KBM-7 (cell line): ENCODE measurements around the gene JKAMP.
A peak's percentile ranks its signal among the peaks of the same experiment; 100 is the strongest.

Source experiments
- DNase-seq: peaks from one replicate; pipeline ENCODE4 v3.0.0-alpha.2; 2015
- in situ Hi-C: fragments of 300-500 bp; cut with MboI; formaldehyde crosslinking; loops from 2 replicates; pipeline ENCODE4 v1.14.3; 2020; ENCODE audit warnings: low sequenced_read_pairs, low pct_unique_long_range_greater_than_20kb, mixed read lengths

Gene JKAMP

DNA sequence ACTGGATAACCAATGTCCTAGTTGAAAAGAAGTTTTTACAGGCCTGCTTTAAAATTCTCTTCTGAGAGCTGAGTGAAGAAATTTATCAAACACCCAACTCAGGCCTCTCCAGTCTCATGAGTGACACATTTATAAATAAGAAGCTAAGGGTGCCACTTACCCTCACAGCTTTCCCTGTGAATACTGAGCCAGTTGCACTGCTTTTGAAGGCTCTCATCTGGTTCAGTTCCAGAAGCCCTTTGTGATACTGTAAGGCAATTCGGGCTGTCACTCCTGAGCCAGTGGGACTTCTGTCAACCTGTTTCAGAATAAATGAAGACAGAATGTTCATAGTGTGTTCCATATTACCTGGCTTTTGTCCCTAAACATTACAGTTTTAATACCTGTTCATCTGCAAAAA lies 8.6 kb upstream of the JKAMP start:
- in situ Hi-C loops, result no loop called here

DNA sequence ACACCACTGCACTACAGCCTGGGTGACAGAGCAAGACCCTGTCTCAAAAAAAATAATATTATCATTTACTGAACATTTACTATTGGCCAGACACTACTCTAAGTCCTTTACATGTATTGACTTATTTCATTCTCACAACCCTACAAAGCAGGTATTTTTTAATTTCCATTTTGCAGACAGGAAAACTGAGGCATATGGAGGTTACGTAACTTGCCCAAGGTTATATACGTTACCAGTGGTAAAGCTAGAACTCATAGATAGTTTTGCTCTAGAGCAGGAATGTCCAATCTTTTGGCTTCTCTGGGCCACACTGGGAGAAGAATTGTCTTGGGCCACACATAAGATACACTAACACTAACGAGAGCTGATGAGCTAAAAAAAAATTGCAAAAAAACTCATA lies 5.8 kb upstream of the JKAMP start:
- in situ Hi-C loops, result no loop called here
- no peak for DNase-seq

More for the DNA sequence above, 8.6 kb upstream of the JKAMP start:
- DNase-seq, result no peak

DNA sequence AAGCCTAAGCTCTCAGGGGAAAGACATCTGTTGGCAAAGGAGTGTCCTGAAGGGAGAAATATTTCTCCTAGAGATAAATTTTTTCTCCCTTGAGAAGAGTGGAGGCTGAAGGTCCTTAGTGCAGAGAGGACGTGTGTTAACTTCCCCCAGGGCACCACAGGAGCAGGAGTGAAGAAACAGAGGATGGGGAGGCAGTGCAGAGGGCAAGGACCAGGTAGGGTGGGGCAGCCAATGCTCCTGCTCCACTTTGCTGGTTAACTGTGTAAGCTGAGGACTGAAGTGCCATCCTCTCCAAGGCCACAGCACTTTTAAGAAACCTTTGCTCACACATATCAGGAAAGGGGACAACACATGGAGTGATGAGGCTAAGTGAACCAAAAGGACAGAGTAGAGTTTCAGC lies 4.2 kb upstream of the JKAMP start:
- in situ Hi-C loops, result no loop called here
- no peak for DNase-seq

DNA sequence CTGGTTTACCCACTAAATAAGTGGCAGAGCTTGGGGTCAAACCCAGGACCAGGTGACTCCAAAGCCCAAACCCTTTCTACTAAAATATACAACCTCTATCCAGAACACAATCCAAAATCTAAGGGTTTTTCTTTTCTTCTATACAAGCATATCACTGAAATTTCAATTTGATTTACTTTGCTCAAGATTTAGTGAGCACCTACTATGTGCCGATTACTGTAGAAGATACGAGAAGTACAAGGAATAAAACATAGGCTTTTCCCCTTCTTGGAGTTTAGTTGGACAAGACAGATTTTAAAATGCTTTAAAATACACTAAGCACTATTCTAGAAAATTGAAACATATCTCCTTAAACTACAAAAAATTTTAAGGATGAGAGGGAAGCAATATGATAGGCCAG lies 2.9 kb upstream of the JKAMP start:
- in situ Hi-C loops, result no loop called here
- DNase-seq, result no peak

DNA sequence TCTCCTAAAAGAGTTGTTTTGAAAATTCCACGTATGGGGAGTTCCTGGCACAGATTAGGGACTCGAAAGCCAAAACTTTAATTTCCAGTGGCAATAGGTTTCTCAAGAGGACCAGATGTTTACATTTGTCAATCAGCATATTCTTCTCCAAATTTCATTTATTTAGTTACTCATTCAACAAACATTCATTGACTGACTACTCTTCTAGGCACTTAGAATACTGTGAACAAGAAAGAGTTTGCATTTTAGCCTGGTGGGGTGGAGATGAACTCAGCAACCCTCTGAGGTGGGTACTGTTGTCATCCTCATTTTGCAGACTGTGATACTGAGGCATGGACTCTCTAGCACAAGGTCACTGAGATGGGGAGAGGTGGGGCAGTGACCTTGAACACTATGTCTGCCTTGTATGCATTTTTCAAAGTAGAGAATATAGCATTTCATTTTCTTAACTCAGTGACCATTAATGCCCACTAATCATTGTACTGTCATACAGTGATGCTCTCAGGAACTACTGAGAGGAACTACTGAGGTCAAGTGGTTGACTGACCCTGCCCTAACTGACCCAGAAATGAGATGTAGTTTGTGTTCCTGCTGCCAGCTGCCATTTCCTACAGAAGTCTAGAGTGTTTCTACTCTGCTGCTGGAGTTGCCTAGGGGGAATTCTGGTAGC lies 2.3 kb upstream of the JKAMP start:
- in situ Hi-C loops, result no loop called here
- no peak for DNase-seq

DNA sequence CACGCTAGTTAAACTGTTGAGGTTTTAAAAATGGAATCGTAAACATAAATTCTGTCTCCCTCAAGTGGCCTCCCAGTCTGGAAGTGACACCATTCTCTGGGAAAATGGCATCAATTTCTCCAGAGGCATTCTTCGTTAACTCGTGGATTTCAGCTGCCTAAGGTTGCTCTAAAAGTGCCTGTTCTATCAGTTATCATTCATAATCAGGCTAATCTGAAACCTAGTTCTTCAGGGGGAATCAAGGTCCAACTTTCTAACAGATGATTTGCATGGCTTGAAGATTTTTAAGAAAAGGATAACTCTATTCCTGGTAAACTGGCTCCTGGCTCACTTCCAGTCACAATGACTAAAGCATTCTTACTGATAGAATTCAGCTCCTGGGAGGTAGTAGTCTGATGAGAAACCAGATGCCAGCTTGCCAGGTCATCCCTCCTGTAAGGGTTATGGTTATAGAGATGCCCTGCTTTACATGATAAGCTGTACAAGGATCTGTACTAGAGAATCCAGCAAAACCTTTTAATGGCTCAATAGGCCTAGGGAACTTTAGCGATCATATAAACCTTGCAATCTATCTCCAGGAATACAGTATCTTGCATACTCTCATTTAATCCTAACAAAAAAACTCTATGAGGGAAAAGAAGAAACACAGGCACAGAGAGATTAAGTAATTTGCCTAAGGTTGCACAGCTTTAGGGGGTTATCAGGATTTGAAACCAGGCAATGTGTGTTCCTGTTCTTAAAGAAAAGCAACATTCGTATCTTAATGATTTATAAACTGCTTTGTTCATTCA lies 1.6 kb upstream of the JKAMP start:
- no peak for DNase-seq
- in situ Hi-C loops, result no loop called here

DNA sequence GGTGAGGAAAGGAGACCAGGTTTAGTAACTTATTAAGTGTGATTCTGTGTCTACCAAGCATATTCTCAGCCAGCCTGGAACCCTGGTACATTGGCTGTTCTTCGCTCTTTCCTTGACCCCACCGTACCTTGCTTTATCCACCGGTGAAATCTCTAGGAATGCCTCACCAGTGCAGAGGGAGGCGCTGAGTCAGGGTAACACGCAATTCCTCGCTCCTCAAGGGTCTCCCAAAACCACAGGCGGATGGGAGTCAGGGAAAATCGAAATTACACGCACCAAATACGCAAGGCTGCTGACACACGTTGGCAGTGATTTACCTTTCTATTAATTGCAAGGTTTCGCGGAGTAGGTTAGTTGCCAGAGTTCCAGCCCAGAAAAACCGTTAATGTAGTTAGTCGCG lies 954 bp upstream of the JKAMP start:
- DNase-seq, result no peak
- in situ Hi-C loops, result no loop called here

DNA sequence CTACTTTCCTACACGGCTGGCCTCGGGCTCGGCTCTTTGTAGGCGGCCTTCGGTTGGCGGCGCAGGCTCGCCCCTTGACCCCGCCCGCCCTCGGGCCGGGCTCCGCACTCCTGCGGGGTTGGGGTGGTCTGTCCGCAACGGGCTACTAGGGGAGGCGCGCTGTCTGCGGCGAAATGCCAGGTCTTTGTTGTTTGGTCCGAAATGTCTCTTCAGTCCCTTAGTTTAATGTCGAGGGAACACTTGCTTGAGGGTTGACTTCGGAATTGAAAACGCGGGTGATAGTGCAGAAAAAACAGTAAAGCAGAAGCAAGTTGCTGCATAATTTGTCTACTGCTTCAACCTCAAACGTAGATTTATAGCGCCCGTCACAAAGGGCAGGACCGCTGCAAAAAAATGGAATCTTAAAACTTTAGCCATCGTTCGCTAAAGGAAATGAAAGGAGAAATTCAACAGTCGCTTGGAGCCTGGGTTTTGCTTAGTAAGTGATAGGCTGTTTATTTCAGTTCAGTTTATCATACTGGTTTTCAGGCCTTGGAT lies 390 bp downstream of the JKAMP start:
- in situ Hi-C loops, result no loop called here
- no peak for DNase-seq

DNA sequence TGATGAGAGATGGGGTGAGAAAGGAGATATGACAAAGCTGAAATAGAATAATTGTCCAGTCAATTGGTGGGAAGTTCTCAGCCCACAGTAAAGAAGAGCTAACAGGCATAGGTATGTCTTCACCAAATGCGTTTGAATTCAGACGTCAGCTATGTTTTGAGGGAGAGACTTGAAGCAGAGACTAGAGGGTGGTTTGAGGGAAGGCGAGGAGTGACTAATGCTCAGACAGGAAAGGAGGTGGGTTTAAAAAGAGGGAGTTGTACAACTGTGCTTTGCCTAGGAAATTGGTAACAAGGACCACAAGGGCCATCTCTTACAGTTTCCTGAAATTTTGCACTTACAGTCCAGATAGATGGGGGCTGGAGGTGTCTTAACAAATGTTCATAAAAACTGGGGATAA lies 6.4 kb downstream of the JKAMP start:
- in situ Hi-C loops, result no loop called here
- no peak for DNase-seq

DNA sequence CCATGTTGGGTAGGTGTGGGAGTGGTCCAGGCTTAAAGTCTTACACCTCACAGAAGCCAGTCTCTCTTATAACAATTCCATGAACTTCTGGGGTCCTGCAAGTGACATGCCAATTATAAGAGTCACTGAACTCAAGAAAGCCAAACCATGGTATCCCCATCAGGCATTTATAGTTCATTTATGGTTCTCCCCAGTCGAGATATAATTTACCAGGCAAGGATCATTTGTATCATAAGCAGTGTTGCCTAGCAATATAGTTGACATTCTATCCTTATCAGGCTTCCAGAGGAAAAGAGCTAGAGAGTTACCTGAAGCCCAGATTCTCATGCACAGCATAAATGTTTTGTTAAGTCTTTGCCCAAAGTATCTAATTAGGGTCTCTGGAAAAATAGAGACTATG lies 8.1 kb downstream of the JKAMP start:
- DNase-seq, result no peak
- in situ Hi-C loops, result no loop called here

DNA sequence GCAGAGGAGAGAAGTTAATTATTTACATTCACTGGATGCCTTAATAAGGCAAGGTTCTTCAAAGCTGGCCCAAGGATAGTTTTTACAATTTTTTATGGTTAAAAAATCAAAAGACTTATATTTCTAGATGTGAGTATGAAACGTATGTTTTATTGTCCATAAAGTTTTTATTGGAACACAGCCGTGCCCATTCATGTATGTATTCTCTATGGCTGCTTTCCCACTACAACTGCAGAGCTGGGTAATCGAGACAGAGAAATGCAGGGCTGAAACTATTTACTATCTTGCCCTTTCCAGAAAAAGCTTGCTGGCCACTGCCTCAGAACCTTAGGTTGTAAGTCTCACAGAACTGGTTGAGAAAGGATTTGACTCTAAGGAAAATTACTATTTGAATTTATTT lies 16.4 kb downstream of the JKAMP start:
- DNase-seq, result no peak
- in situ Hi-C loops, result no loop called here

DNA sequence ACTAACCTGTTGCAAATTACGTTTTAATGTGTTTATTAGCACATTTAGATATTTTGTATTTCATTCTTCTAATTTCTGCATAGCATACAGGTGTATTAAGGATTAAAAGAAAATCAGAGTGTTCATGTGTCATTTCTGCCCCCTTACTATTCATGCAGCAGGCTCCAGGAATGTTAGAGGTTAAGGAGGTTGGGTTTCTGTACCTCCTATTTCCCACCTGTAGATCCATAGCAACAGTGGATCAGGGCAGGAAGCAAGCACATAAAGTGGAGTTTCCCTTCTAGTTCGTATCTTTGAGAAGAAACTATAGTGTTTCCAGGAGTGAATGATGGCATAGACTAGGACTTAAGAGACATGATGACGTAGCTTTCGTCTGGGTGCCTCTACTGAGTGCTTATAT lies 18.9 kb downstream of the JKAMP start:
- in situ Hi-C loops, result no loop called here
- no peak for DNase-seq

DNA sequence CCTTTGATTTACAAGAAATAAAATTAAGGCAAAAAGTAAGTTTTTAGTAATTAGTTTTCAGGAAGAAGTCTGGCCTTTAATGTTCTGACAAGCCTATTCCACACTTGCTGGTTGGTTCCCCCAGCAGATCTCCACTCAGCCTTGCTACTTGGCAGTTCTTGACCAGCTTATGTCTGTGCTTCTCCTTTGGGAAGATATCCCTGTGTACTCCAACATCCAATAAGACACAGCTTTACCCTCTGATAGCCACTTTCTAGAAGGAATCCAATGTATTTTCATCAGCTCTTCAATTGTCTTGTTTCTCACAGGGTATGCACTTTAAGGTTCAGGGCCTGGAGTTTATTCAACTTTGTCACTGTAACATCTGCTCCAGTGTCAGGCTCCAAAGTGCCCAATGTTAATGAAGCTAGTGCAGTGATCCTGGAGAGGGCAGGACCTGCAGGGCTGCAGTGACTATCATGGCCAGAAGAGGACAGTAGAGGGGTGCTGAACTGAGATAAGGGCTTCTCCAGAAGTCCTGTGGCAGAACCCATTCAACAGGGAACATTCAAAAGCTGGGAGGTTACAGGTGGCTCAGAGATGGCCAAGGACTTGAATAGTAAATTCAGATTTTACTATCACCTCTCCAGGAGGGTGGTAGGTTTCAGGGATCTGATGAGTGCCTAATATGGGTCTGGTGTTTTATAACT lies 22.9 kb downstream of the JKAMP start:
- DNase-seq, result peak; percentile 73
- in situ Hi-C loops, result no loop called here

DNA sequence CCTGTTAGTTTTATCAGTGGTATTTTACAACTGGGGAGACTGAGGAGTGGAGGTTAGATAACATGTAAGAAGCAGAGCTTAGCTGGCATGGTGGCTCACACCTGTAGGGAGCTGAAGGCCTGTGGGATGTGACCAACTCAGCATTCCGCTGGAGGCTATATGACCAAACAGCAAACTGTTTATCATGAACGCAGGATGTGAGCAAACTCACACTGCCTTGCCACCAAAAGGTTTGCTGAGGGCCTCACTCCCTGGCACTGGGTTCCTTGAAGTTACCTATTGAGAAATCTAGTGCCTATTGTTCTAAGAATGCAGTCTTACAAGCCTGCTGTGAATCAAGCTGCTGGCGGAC lies 23.4 kb downstream of the JKAMP start:
- in situ Hi-C loops, result no loop called here
- DNase-seq, result no peak

DNA sequence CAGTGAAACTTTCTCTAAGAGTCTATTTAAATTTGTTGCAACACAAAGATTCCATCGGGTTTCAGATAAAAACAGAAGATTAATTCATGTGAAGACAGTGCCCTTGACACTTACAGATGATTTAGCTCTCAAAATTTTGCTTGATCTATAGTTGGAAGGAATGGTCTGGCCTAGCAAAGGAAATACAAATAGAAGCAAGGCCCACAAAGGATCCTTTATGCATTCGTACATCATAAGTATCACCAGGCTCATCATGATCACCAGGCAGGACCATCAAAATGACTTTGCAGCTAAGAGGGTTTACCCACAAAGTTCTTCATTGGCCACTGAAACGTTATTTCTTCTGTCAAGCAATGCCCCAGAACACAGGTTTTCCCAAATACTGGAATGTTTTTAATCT lies 24.8 kb downstream of the JKAMP start:
- in situ Hi-C loops, result no loop called here
- no peak for DNase-seq

DNA sequence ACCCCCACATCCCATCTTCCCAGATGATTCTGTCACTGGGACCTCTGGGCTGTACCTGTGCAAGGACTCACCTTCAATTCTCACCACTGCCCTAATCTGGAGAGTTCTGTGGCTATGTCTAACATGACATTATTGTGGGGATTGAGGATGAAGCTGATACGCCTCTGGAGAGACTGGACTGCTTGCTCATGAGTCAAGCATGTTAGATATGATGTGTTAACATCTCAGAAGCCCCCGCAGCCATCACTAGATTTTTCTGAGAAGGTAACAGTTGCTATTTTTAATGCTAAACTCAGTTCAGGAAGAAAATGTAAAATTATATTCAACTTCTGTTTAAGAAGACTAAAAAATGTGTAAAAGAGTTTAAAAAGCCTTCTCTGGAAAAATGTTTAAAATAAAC lies 25.7 kb downstream of the JKAMP start:
- no peak for DNase-seq
- in situ Hi-C loops, result no loop called here

DNA sequence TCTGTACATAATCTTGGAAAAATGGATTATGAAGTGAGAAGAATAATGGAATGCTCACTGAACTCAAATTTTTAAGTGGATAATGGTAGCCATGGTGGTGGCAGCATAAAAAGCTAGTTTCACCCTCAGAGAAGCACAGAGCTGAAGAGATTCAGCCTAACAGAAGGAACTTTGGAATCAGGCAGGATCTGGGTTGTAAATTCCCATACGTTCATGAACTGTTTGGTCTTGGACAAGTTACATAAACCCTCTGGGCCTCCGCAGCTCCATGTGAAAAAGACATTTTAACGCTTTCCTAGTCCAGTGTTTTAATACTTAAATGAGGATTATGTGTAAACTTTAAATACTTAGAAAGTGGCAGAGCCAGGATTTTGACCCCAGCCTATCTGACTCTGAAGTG lies 26.6 kb downstream of the JKAMP start:
- in situ Hi-C loops, result no loop called here
- DNase-seq, result no peak

DNA sequence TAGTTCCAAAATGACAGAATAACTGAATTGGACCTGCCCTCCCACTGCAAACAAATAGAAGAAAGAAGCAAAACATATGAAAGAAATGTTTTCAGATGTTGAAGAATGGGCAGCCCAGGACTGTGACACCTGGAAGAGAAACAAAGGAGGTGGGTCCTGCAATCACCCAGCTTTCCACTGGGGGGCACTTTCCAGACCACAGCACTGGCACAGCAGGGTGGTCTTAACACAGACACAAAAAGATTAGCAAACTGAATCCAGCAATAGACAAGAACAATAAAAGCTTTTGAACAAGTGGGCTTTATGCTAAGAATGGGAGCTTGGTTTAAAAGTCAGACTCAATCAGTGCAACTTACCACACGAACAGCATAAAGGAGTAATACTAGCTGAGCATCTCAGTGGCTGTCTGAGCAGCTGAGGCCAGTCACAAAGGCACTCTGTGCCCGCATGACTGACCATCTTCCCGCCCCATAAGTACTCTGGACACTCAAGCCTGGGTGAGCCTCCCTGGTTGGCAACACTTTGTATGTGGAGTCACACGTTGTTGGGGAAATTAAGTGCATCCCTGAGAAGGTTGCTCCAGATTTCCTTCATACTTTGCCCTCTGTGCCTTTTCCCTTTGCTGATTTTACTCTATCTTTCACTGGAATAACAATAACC lies 27.7 kb downstream of the JKAMP start:
- in situ Hi-C loops, result no loop called here
- peak; percentile 32 for DNase-seq

DNA sequence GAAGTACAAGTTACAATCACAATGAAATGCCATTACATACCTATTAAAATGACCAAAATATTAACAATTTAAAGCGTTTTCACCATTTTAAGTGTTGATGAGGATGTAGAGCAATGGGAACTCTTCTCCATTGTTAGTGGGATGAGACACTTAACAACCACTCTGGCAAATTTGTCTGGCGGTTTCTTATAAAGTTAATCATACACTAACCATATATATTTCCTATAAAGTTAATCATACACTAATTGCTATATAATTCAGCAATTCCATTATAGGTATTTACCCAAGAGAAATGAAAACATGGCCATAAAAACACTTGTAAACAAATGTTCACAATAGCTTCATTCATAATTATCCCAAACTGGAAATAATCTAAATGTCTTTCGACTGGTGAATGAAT lies 35.9 kb downstream of the JKAMP start:
- DNase-seq, result no peak
- in situ Hi-C loops, result no loop called here

DNA sequence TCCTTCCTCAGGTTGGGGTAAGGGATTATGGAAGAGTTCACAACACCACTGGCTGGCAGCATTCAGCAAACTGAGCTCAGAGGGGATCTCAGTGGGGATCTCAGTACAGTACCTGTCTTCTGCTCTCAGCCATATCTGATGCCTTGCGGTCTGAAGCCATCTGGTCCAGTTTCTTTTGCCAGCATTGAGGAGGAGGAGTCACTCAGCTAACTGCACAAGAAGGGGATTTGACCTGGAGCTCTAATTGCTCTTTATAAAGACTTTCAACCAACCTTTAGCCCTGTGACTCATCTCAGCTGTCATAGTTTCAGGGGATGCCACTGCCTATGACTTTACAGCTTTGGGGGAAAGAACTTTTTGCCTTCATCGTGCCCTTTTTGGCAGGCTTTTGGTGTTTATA lies 44.9 kb downstream of the JKAMP start:
- in situ Hi-C loops, result no loop called here
- DNase-seq, result no peak
